HL-60 (cell line): ENCODE measurements around the gene ENDOV.

Experiments used
- DNase-seq, 2 experiments: peaks; one replicate each; pipeline ENCODE4 v3.0.0-alpha.2; 2010 to 2020; ENCODE audit warnings: low read depth in 1 of 2, low spot score in 1 of 2
- H3K27ac ChIP-seq: fragments of 250-450 bp; sonication (Bioruptor Pico); replicated peaks from 2 replicates; pipeline ENCODE4 v1.5.1; 2020; ENCODE audit warnings: mild to moderate bottlenecking, moderate library complexity
- H3K27me3 ChIP-seq: fragments of 250-450 bp; sonication (Bioruptor Pico); 2 replicates; pipeline ENCODE4 v1.5.1; 2021; ENCODE audit warnings: mild to moderate bottlenecking, moderate library complexity; ENCODE audit not compliant: insufficient read depth, poor library complexity, severe bottlenecking
- H3K4me3 ChIP-seq: replicated peaks from 2 replicates; pipeline ENCODE4 v1.5.1; 2011; ENCODE audit warnings: mild to moderate bottlenecking, control low read depth, low read length; ENCODE audit not compliant: insufficient read depth
- GABPA ChIP-seq: IDR thresholded peaks from 2 replicates; pipeline ENCODE4 v1.6.1; 2012; ENCODE audit warnings: low read depth
- POLR2AphosphoS5 ChIP-seq: IDR thresholded peaks from 2 replicates; pipeline ENCODE4 v1.6.1; 2012; ENCODE audit warnings: low read depth
- SPI1 ChIP-seq: IDR thresholded peaks from 2 replicates; pipeline ENCODE4 v1.6.1; 2012; ENCODE audit warnings: low read depth, mild to moderate bottlenecking, borderline replicate concordance
- TF ChIP-seq, protein P1 (sequence below): IDR thresholded peaks from 2 replicates; pipeline ENCODE4 v1.6.1; 2012; ENCODE audit warnings: low read depth; ENCODE audit not compliant: insufficient replicate concordance
- TF ChIP-seq, protein P2 (sequence below): IDR thresholded peaks from one replicate; pipeline ENCODE4 v1.5.1; 2011; ENCODE audit warnings: low read length, control low read depth, inconsistent platforms; ENCODE audit not compliant: insufficient read depth

The ENDOV gene

GRCh38 chr17:80393241-80393890 is 21.6 kb upstream of the ENDOV start:
- TF ChIP-seq, protein P1, sequence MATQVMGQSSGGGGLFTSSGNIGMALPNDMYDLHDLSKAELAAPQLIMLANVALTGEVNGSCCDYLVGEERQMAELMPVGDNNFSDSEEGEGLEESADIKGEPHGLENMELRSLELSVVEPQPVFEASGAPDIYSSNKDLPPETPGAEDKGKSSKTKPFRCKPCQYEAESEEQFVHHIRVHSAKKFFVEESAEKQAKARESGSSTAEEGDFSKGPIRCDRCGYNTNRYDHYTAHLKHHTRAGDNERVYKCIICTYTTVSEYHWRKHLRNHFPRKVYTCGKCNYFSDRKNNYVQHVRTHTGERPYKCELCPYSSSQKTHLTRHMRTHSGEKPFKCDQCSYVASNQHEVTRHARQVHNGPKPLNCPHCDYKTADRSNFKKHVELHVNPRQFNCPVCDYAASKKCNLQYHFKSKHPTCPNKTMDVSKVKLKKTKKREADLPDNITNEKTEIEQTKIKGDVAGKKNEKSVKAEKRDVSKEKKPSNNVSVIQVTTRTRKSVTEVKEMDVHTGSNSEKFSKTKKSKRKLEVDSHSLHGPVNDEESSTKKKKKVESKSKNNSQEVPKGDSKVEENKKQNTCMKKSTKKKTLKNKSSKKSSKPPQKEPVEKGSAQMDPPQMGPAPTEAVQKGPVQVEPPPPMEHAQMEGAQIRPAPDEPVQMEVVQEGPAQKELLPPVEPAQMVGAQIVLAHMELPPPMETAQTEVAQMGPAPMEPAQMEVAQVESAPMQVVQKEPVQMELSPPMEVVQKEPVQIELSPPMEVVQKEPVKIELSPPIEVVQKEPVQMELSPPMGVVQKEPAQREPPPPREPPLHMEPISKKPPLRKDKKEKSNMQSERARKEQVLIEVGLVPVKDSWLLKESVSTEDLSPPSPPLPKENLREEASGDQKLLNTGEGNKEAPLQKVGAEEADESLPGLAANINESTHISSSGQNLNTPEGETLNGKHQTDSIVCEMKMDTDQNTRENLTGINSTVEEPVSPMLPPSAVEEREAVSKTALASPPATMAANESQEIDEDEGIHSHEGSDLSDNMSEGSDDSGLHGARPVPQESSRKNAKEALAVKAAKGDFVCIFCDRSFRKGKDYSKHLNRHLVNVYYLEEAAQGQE = no peak
- TF ChIP-seq GABPA = no peak
- TF ChIP-seq SPI1 = no peak
- TF ChIP-seq POLR2AphosphoS5 = no peak
- TF ChIP-seq, protein P2, sequence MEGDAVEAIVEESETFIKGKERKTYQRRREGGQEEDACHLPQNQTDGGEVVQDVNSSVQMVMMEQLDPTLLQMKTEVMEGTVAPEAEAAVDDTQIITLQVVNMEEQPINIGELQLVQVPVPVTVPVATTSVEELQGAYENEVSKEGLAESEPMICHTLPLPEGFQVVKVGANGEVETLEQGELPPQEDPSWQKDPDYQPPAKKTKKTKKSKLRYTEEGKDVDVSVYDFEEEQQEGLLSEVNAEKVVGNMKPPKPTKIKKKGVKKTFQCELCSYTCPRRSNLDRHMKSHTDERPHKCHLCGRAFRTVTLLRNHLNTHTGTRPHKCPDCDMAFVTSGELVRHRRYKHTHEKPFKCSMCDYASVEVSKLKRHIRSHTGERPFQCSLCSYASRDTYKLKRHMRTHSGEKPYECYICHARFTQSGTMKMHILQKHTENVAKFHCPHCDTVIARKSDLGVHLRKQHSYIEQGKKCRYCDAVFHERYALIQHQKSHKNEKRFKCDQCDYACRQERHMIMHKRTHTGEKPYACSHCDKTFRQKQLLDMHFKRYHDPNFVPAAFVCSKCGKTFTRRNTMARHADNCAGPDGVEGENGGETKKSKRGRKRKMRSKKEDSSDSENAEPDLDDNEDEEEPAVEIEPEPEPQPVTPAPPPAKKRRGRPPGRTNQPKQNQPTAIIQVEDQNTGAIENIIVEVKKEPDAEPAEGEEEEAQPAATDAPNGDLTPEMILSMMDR = no peak
- no peaks in the 10 kb centered on the region for H3K27me3 ChIP-seq
- H3K27ac ChIP-seq = no peak overlapping the region
- no peak for DNase-seq
- no peak overlapping the region for H3K4me3 ChIP-seq

DNA sequence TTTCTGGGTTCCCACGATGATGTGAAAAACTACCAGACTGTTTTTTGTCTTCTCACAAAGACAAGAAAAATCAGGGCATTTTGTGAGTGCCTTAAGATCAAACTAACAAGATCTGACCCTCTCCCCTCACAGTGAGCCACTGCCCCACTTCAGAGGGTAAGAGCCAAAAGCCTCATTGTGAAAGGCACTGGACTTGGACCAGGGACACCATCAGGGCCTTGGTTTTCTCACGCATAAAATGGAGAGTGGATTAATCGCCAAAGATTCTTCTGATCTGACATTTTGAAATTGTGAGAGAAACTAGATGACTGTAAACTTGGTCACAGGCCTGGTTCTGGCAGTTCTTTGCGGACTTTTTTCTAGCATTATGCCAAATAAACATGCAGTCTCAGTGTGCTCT is 21.0 kb upstream of the ENDOV start:
- Histone ChIP-seq H3K27ac (no peak overlapping the region), H3K4me3 (no peak overlapping the region), H3K27me3 (no peaks in the 10 kb centered on the region)
- TF ChIP-seq GABPA = no peak
- no peak for TF ChIP-seq POLR2AphosphoS5
- TF ChIP-seq, protein P1 = no peak
- TF ChIP-seq, protein P2 = no peak
- no peak for DNase-seq

DNA sequence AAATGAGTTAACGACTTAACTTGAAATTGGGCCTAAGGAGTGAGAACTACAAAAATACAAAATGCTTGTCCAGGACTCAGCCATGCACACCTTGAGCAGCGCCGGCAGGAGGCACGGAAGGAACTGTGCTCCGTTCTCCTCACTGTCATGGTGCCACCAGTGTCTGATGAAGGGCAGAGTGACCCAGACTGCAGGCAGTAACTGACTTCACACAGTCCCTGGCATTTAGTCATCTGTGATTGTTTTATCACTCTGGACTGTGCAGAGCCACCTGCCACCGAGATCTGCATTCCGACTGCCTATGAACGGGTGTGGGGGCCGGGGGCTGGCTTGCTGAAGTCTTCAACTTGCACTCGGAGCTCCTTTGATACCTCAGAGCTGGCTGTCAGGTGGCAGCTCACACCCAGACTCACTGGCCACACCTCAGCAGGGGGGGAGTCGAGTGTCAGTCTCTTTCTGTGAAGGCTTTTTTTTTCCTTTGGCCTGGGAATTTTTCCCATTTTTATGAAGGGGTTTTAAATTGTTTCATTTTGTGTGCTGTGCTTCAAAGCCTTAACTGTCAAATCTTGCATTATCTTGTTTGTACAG is 20.2 kb upstream of the ENDOV start:
- no peaks in the 10 kb centered on the region for H3K27me3 ChIP-seq
- DNase-seq = no peak
- no peak overlapping the region for H3K4me3 ChIP-seq
- TF ChIP-seq SPI1 = no peak
- no peak for TF ChIP-seq GABPA
- no peak overlapping the region for H3K27ac ChIP-seq

GRCh38 chr17:80395402-80396151 is 19.4 kb upstream of the ENDOV start:
- DNase-seq = peak; percentile 22 to 53
- TF ChIP-seq, protein P1 = peak; percentile 25
- no peak for TF ChIP-seq POLR2AphosphoS5
- peak; percentile 87 for TF ChIP-seq SPI1
- Histone ChIP-seq H3K27ac (no peak overlapping the region), H3K27me3 (no peaks in the 10 kb centered on the region), H3K4me3 (no peak overlapping the region)
